ENCODE measurements around the gene NPEPL1. TPM values are rescaled to one million over a fixed set of nuclear protein-coding genes. Genes with fewer than 3 reads are reported as not detected.
"Not testable (repeated sequence)": the region's sequence is repeated elsewhere in the genome, so short reads cannot be mapped to it uniquely, and the experiment has no call there.

Gene NPEPL1, protein sequence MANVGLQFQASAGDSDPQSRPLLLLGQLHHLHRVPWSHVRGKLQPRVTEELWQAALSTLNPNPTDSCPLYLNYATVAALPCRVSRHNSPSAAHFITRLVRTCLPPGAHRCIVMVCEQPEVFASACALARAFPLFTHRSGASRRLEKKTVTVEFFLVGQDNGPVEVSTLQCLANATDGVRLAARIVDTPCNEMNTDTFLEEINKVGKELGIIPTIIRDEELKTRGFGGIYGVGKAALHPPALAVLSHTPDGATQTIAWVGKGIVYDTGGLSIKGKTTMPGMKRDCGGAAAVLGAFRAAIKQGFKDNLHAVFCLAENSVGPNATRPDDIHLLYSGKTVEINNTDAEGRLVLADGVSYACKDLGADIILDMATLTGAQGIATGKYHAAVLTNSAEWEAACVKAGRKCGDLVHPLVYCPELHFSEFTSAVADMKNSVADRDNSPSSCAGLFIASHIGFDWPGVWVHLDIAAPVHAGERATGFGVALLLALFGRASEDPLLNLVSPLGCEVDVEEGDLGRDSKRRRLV
- 27.5 and 29.4 TPM in 2 replicates for total RNA-seq

DNA sequence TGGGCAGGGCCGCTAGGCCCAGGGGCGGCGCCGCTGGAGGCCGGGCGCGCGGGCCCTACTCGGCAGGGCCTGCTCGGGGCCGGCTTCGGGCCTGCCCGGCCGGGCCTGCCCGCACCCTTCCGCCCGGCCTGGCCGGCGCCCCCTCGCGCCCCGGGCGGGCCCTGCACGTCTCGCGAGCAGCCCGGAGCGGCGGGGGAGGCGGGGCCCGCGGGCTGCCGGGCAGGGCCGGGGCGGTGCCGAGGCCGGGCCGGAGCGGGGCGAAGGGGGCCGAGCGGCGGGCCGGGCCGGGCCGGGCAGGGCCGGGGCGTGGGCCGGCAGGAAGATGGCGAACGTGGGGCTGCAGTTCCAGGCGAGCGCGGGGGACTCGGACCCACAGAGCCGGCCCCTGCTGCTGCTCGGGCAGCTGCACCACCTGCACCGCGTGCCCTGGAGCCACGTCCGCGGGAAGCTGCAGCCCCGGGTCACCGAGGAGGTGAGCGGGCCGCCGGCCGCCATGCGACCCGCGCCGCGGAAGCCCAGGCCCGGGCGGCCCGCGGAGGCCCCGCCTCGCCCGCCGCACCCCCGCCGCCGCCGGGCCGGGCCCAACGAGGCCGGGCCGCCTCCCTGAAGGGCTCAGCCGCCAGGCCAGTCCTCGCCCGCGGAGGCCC is at the start of gene NPEPL1:
Gene NPEPL1 (plus strand): TSS at position 222 of the 647 bp plus-strand sequence. CDS start 101 bp downstream, at position 323.
- peaks cover 4% of the 10 kb centered on the region for H3K36me3 Mint-ChIP-seq (ENCODE audit: low read depth)
- peak; percentile 54 for DNase-seq (ENCODE audit: low spot score)
- H3K27me3 Mint-ChIP-seq (ENCODE audit: low read depth) = no peaks in the 10 kb centered on the region
- H3K4me1 Mint-ChIP-seq (ENCODE audit: low read depth) = peaks cover 15% of the 10 kb centered on the region
- peak within 1 kb of the TSS; percentile 78 for H3K4me3 Mint-ChIP-seq (ENCODE audit: low read depth)
- intact Hi-C loops (cut with micrococcal nuclease) = loop anchor here (2.0 kb wide), 1 partner anchor 42 kb away; the partner anchor contains the start of gene STX16
- no peaks in the 10 kb centered on the region for H3K9me3 Mint-ChIP-seq
- H3K27ac Mint-ChIP-seq = peak within 1 kb of the TSS; percentile 78

DNA sequence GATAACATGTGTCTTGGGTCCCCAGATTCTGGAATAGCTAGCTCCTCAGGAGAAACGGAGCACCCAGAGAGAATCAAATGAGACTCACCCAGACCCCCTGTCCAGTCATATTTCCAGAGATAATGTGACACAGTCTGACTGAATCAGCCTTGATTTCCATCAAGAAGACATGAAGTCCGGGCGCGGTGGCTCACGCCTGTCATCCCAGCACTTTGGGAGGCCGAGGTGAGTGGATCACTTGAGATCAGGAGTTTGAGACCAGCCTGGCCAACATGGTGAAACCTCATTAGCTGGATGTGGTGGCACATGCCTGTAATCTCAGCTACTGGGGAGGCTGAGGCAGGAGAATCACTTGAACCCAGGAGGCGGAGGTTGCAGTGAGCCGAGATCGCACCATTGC is 49.7 kb upstream of the NPEPL1 start:
- H3K36me3 Mint-ChIP-seq (ENCODE audit: low read depth); DNase-seq (ENCODE audit: low spot score); intact Hi-C loops (cut with micrococcal nuclease); H3K4me3 Mint-ChIP-seq (ENCODE audit: low read depth); H3K27ac Mint-ChIP-seq; H3K27me3 Mint-ChIP-seq (ENCODE audit: low read depth); H3K4me1 Mint-ChIP-seq (ENCODE audit: low read depth); H3K9me3 Mint-ChIP-seq: not testable (repeated sequence)

DNA sequence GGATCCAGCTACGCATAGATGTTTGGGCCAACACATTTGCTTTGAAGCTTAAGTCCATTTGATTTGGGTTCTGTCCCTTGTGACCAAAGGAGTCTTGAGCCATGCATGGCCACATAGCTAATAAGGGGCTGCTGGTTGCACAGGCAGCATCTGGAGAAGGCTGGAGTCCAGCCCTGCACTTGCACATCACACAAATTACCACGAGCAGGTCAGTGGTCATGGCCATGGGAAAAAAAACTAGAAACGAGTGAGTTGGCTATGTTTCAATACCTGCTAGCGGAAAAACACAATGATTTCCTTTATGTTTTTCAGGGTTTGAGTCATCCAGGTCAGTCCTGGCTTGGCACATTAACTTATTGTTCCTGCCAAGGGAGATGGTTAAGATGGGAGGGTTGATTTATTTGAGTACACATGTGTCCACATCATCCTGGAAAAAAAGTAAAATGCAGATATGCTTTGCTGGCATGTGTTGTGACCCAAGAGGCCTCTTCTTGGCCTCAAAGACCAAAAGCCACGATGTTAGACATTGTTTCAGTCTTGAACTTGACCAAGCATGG is 47.1 kb upstream of the NPEPL1 start:
- H3K9me3 Mint-ChIP-seq = no peaks in the 10 kb centered on the region
- no peak overlapping the region for H3K4me3 Mint-ChIP-seq (ENCODE audit: low read depth)
- peaks cover 6% of the 10 kb centered on the region for H3K27me3 Mint-ChIP-seq (ENCODE audit: low read depth)
- H3K27ac Mint-ChIP-seq = no peak overlapping the region
- no peak for DNase-seq (ENCODE audit: low spot score)
- H3K4me1 Mint-ChIP-seq (ENCODE audit: low read depth) = peaks cover 12% of the 10 kb centered on the region
- intact Hi-C loops (cut with micrococcal nuclease) = no loop called here
- no peaks in the 10 kb centered on the region for H3K36me3 Mint-ChIP-seq (ENCODE audit: low read depth)

DNA sequence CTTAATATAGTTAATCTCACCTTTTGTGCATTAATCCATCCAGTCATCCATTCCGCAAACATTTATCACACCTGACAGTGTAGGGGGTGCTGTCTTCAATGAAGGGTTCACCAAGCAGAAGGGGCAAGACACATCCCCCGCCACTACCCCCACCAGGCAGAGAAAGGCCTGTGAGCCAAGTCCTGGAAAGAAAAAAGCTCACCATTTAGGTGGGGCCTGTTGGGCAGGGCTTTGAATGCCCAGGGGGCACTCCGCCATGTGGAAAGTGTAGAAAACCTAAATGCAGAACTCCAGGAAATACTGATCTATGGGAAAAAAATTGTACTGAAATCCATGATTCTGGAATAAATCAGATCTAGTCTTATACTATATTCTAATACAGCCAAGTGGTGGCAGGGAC is 46.3 kb upstream of the NPEPL1 start:
- Mint-ChIP-seq H3K4me1 (ENCODE audit: low read depth) (peaks cover 10% of the 10 kb centered on the region), H3K27me3 (ENCODE audit: low read depth) (peaks cover 3% of the 10 kb centered on the region), H3K4me3 (ENCODE audit: low read depth) (no peak overlapping the region), H3K36me3 (ENCODE audit: low read depth) (peaks cover 4% of the 10 kb centered on the region), H3K9me3 (no peaks in the 10 kb centered on the region), H3K27ac (no peak overlapping the region)
- no peak for DNase-seq (ENCODE audit: low spot score)
- intact Hi-C loops (cut with micrococcal nuclease) = no loop called here

DNA sequence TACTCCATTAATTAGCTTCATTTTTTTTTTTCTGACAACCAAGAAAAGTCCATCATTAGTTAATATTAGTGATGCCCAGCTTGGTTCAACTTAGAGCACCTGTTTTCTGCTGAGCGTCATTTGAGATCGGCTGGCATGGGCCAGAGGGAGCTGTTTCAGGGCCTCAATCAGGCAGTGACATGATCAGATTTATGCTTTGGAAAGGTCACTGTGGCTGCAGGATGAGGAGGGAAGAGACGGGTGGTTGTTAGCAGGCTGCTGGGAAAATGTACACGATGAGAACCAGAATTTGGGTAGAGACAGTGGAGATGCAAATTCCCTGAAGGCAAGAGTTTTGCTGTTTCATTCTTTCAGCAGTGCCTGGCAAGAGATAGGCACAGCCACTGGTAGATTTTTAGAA is 45.9 kb upstream of the NPEPL1 start:
- no peak for DNase-seq (ENCODE audit: low spot score)
- intact Hi-C loops (cut with micrococcal nuclease) = no loop called here
- peaks cover 10% of the 10 kb centered on the region for H3K4me1 Mint-ChIP-seq (ENCODE audit: low read depth)

DNA sequence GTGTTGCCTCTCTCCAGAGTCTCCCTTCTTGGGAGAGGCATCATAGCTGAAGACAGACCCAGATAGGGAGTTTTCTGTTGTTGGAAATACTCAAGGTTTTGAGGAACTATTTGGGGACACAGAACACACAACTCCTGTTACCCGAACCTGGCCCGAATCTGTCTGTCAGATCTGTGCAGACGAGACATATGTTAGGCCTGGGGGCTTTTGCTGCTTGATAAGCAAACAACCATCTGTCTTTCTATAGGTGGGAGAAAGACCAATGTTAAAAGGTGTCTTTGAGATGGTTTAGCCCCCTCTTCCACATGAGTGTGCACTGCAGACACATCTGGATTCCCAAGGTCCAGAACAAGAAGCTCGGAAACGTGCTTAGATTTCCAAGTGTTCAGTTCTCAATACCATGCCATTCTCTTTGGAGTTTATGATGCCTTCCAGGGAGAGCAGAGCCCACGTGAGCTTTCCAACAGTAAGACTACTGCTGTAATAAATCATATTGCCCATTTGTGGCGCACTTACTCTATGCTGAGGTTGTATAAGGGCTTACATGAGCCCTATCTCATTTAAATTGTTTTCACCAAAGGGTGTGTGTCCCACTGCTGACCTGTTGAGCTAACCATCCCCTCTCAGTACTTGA is 45.3 kb upstream of the NPEPL1 start:
- peaks cover 10% of the 10 kb centered on the region for H3K4me1 Mint-ChIP-seq (ENCODE audit: low read depth)
- H3K27ac Mint-ChIP-seq = no peak overlapping the region
- no peak overlapping the region for H3K4me3 Mint-ChIP-seq (ENCODE audit: low read depth)
- intact Hi-C loops (cut with micrococcal nuclease) = no loop called here
- DNase-seq (ENCODE audit: low spot score) = no peak
- H3K36me3 Mint-ChIP-seq (ENCODE audit: low read depth) = peaks cover 13% of the 10 kb centered on the region
- no peaks in the 10 kb centered on the region for H3K9me3 Mint-ChIP-seq
- peaks cover under 1% of the 10 kb centered on the region for H3K27me3 Mint-ChIP-seq (ENCODE audit: low read depth)

More for the DNA sequence above, 45.9 kb upstream of the NPEPL1 start:
- Mint-ChIP-seq H3K27me3 (ENCODE audit: low read depth) (peaks cover 3% of the 10 kb centered on the region), H3K9me3 (no peaks in the 10 kb centered on the region), H3K36me3 (ENCODE audit: low read depth) (peaks cover 8% of the 10 kb centered on the region), H3K4me3 (ENCODE audit: low read depth) (no peak overlapping the region), H3K27ac (no peak overlapping the region)

DNA sequence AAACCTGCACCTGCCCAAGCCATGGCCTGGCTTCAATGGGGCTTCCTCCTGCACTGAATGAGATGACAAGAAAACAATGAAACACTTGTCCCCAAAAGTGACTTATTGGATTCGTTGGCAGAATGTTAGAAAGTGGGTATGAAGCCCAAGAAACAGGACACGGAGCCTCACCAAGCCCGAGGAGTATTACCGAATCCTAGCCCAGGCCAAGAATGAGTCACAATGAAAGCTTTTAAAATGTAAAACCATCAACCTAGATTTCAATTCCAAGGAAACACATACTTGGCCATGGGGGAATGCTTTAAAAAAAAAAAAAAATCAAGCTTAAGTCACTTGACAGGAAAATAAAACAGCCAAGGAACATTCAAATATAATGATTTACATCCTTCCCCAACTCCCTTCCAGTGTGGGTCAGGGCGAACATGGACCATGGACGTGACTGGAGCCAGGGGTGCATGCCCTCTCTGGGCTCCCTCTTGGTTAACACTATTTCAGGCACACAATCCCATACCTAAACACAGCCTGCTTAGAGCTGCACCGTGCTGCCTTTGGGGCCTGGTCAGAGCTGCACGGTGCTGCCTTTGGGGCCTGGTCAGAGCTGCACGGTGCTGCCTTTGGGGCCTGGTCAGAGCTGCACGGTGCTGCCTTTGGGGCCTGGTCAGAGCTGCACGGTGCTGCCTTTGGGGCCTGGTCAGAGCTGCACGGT is 44.7 kb upstream of the NPEPL1 start:
- peaks cover 11% of the 10 kb centered on the region for H3K4me1 Mint-ChIP-seq (ENCODE audit: low read depth)
- H3K36me3 Mint-ChIP-seq (ENCODE audit: low read depth) = peaks cover 18% of the 10 kb centered on the region
- H3K27me3 Mint-ChIP-seq (ENCODE audit: low read depth) = no peaks in the 10 kb centered on the region
- DNase-seq (ENCODE audit: low spot score) = no peak
- H3K27ac Mint-ChIP-seq = no peak overlapping the region
- no peak overlapping the region for H3K4me3 Mint-ChIP-seq (ENCODE audit: low read depth)
- H3K9me3 Mint-ChIP-seq = no peaks in the 10 kb centered on the region
- intact Hi-C loops (cut with micrococcal nuclease) = no loop called here

DNA sequence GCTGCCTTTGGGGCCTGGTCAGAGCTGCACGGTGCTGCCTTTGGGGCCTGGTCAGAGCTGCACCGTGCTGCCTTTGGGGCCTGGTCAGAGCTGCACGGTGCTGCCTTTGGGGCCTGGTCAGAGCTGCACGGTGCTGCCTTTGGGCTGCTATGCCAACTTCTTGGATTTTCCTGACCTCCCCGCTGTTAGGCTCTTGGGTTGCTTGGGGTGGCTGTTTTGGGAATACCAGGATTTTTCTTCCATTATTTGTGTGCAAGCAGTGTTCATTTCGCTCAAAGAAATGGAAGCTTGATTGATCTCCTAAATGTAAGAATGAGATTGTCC is 44.1 kb upstream of the NPEPL1 start:
- H3K4me1 Mint-ChIP-seq (ENCODE audit: low read depth) = peaks cover 15% of the 10 kb centered on the region
- H3K27me3 Mint-ChIP-seq (ENCODE audit: low read depth); DNase-seq (ENCODE audit: low spot score); intact Hi-C loops (cut with micrococcal nuclease); H3K9me3 Mint-ChIP-seq: not testable (repeated sequence)
- peak overlapping the region; percentile 79 for H3K4me3 Mint-ChIP-seq (ENCODE audit: low read depth)
- peaks cover 23% of the 10 kb centered on the region for H3K36me3 Mint-ChIP-seq (ENCODE audit: low read depth)
- H3K27ac Mint-ChIP-seq = peak overlapping the region; percentile 77

DNA sequence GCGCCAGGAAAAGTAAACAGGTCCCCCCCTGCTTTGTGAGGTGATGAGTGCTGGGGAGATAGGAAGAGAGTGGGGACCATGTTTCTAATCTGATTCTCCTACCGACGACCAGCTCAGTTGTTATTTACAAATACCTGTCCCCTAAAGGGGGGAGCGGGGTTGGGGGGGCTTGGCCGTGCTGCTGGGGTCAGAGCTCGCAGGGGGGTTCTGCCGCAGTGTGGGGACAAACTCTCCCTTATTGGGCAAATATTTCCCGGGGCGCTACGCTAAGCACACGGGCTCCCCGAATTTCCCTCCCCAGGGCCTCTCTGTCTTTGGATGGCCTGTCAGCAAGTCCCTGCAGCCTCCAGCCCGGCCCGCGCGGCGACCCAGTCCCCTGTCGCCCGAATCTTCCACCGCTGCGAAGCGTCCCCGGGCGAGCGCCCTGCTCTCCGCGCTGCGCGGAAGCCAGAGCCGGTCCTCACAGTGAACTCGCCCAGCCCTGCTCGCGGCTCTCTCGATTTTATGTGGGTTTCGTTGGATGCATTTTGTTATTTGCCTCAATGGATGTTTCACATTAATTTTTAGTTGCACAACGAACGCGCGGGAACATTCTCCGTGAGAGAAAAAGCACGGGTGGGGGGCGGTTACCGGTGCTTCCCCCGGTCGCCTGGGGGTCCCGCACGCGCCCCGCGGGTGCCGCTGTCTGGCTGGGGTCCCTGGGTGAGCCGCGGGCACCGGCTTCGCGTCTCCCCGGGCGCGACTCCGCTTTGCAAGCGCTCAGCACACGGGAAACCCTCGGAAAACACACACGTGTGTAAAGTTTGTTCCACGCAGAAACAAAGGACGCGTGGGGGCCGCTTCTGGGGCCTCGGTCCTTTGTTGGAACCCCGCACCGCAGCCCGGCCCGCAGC is 43.1 kb upstream of the NPEPL1 start:
- H3K9me3 Mint-ChIP-seq = no peaks in the 10 kb centered on the region
- intact Hi-C loops (cut with micrococcal nuclease) = loop anchor here (2.0 to 10.0 kb wide), 7 partner anchors 43 to 1255 kb away; partner anchors contain the start of genes GNAS, GNAS-AS1, NELFCD and NPEPL1
- DNase-seq (ENCODE audit: low spot score) = peak; percentile 21
- H3K4me3 Mint-ChIP-seq (ENCODE audit: low read depth) = peak overlapping the region; percentile 79
- H3K27ac Mint-ChIP-seq = peak overlapping the region; percentile 77
- H3K27me3 Mint-ChIP-seq (ENCODE audit: low read depth) = no peaks in the 10 kb centered on the region
- peaks cover 23% of the 10 kb centered on the region for H3K36me3 Mint-ChIP-seq (ENCODE audit: low read depth)
- H3K4me1 Mint-ChIP-seq (ENCODE audit: low read depth) = peaks cover 15% of the 10 kb centered on the region

DNA sequence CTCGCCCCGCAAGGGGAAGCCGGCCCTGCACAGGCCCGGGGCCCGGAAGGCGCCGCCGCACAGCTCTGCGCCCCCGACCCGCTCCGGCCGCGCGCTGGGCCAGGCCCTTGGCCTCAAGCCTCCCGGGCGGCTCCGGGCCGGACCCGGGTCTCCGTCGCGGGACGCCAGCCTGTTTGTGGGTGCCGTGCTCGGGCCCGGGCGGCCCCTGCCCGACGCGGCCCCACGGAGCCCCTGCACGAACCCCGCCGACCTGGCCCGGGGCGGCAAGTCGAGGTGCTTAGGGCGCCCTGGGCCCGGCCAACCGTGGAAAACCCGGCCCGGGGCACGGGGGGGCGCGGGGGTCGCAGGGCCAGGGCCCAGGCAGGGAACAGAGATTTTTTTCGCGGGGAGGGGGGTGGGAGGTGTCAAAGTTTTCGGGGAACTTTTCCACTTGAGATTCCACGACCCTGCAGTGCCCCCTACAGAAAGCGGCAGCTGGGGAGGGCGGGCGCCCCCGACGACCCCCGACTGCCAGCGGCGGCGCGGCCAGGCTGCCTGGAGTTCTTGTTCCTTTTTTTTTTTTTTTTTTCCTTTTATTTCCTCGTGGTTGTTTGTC is 42.3 kb upstream of the NPEPL1 start:
- H3K9me3 Mint-ChIP-seq = no peaks in the 10 kb centered on the region

More for the DNA sequence above, 42.3 kb upstream of the NPEPL1 start:
- H3K36me3 Mint-ChIP-seq (ENCODE audit: low read depth) = peaks cover 24% of the 10 kb centered on the region
- H3K4me1 Mint-ChIP-seq (ENCODE audit: low read depth) = peaks cover 14% of the 10 kb centered on the region
- H3K4me3 Mint-ChIP-seq (ENCODE audit: low read depth) = peak overlapping the region; percentile 98
- H3K27me3 Mint-ChIP-seq (ENCODE audit: low read depth) = no peaks in the 10 kb centered on the region
- H3K27ac Mint-ChIP-seq = peak overlapping the region; percentile 98
- intact Hi-C loops (cut with micrococcal nuclease) = loop anchor here (2.0 to 10.0 kb wide), 7 partner anchors 43 to 1255 kb away; partner anchors contain the start of genes GNAS, GNAS-AS1, NELFCD and NPEPL1
- peak; percentile 36 for DNase-seq (ENCODE audit: low spot score)

All from activated T-helper 2 cell treated with anti-CD3 and anti-CD28 coated beads, Interferon-gamma antibody, Interleukin-2, Interleukin-4, amounts not matched to agents 10 μg/mL and 5 μg/mL and 100 μg/mL, durations not matched to agents 14 hours and 24 hours and 36 hours (primary cell).